Ascending aorta (tissue), 2 donors: Measurements from ENCODE around the gene RASSF3. TPM values are rescaled to one million over a fixed set of nuclear protein-coding genes. Genes with fewer than 3 reads are reported as not detected.

Experiments used
- DNase-seq, 2 donors: peaks; one replicate each; pipeline ENCODE4 v3.0.0-alpha.2; 2019; ENCODE audit warnings: low spot score in 2 of 2
- H3K27ac ChIP-seq, 2 donors: fragments of 200-600 bp; sonication (generic); one replicate each; pipeline ENCODE4 v1.5.1; 2016 to 2017; ENCODE audit warnings: mild to moderate bottlenecking in 1 of 2
- H3K27me3 ChIP-seq: fragments of 200-600 bp; sonication (generic); one replicate; pipeline ENCODE4 v1.5.1; 2017
- H3K36me3 ChIP-seq, 2 donors: fragments of 200-600 bp; sonication (generic); one replicate each; pipeline ENCODE4 v1.5.1; 2016
- H3K4me1 ChIP-seq, 2 donors: fragments of 200-600 bp; sonication (generic); one replicate each; pipeline ENCODE4 v1.5.1; 2016 to 2017; ENCODE audit warnings: mild to moderate bottlenecking in 1 of 2
- H3K4me3 ChIP-seq, 2 donors: fragments of 200-600 bp; sonication (generic); one replicate each; pipeline ENCODE4 v1.5.1; 2016 to 2017; ENCODE audit warnings: mild to moderate bottlenecking in 1 of 2
- H3K9me3 ChIP-seq, 2 donors: fragments of 200-600 bp; sonication (generic); one replicate each; pipeline ENCODE4 v1.5.1; 2016
- CTCF ChIP-seq, 3 experiments: fragments of 200-600 bp in 2 of 3; fragments of 450-650 bp in 1 of 3; sonication (generic) in 2 of 3; IDR thresholded peaks; one replicate each; pipeline ENCODE4 v1.5.1; 2016 to 2019; ENCODE audit warnings: antibody characterized with exemption in 3 of 3, mild to moderate bottlenecking in 1 of 3, moderate library complexity in 1 of 3
- intact Hi-C: fragments of 100-400 bp; cut with DNase I; formaldehyde crosslinking; loops from one replicate; pipeline ENCODE4 v1.15.1; 2023
- total RNA-seq: library from RNA; depleted of rRNA; stranded (reverse); fragments of >200 nt; gene quantifications from one replicate; pipeline ENCODE4 v1.1.0, GENCODE V29; 2016

The RASSF3 gene
- total RNA-seq, 1 donor from 2014 or later, result 79.6 TPM

GRCh38 chr12:64635356-64635998 lies 25.2 kb downstream of the RASSF3 start:
- H3K4me1 ChIP-seq, result peaks cover 10 to 38% of the 10 kb centered on the region in 2 donors
- TF ChIP-seq CTCF (IDR thresholded peaks at IDR 0.05), result no peak

DNA sequence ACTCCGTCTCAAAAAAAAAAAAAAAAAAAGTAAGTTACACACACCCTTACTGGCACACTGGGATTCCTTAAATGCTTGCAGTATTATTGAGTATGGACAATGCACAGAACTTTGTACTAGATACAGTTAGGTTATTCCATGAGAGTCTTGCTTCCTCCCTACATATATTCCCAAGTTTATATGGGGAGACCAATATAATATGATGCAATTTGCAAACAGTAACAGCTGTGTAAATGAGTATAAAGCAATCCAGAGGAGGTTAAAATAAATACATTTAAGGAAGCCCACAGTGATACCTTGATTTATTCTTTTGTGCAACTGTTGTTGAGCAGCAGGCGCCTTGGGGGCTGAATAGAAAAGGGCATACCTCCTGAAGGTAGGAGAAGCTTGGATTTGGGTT lies 26.6 kb downstream of the RASSF3 start:
- Histone ChIP-seq H3K9me3 (no peaks in the 10 kb centered on the region), H3K27me3 (no peaks in the 10 kb centered on the region), H3K36me3 (no peaks in the 10 kb centered on the region), H3K27ac (peak overlapping the region; percentile 69 to 78), H3K4me1 (peaks cover 10 to 27% of the 10 kb centered on the region in 2 donors), H3K4me3 (no peak overlapping the region)
- TF ChIP-seq CTCF (IDR thresholded peaks at IDR 0.05), result no peak
- DNase-seq, result no peak
- intact Hi-C loops, result no loop called here

More at GRCh38 chr12:64635356-64635998, 25.2 kb downstream of the RASSF3 start:
- H3K36me3 ChIP-seq, result no peaks in the 10 kb centered on the region
- intact Hi-C loops, result no loop called here
- H3K27me3 ChIP-seq, result no peaks in the 10 kb centered on the region
- H3K4me3 ChIP-seq, result no peak overlapping the region
- H3K9me3 ChIP-seq, result no peaks in the 10 kb centered on the region
- peak overlapping the region; percentile 57 to 64 for H3K27ac ChIP-seq
- no peak for DNase-seq

DNA sequence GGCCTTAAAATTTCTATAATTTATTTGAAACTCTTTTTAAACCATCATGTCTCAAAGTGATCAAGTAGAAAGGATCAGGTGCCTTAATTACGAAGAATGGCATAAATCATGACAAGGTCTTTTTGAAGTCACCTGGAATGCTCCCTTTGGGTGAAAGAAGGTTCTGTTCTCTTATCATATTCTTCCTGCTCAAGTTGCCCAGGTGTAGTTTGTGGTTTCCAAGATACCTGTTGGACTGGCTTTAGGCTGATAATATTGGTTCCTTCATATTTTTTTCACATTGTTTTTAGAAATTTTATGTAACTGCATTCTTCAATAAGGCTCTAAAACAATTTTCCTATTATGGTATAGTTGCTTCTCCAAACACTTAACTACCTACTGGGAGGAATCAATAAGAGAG lies 29.2 kb downstream of the RASSF3 start:
- Histone ChIP-seq H3K9me3 (no peaks in the 10 kb centered on the region), H3K27ac (peak overlapping the region; percentile 18 to 78), H3K4me3 (no peak overlapping the region), H3K27me3 (no peaks in the 10 kb centered on the region), H3K4me1 (peaks cover 4 to 32% of the 10 kb centered on the region in 2 donors), H3K36me3 (no peaks in the 10 kb centered on the region)
- TF ChIP-seq CTCF (IDR thresholded peaks at IDR 0.05), result no peak
- intact Hi-C loops, result no loop called here
- DNase-seq, result no peak

DNA sequence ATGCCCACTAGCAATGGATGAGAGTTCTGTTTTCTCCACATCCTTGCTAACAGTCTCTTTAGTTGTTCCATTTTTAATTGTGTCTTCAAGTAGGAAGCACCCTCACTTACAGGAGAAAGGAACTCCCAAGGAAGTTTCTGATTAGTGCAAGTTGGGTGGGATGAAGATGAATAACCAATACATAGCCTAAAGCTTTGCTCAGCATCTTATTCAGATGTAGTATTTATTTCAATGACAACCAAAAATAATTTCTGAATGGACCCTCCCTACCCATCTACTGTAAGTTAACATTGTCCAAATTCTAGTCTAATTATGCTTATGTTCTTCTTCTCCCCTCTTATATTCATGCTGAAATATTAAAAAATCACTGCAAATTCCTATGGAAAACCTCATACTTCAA lies 36.0 kb downstream of the RASSF3 start:
- no peaks in the 10 kb centered on the region for H3K9me3 ChIP-seq
- H3K27ac ChIP-seq, result peak overlapping the region in 1 of 2 donors; percentile 15
- no peak for TF ChIP-seq CTCF (IDR thresholded peaks at IDR 0.05)
- peaks cover 6 to 60% of the 10 kb centered on the region in 2 donors for H3K4me1 ChIP-seq
- H3K27me3 ChIP-seq, result no peaks in the 10 kb centered on the region
- no peak overlapping the region for H3K4me3 ChIP-seq
- H3K36me3 ChIP-seq, result no peaks in the 10 kb centered on the region
- intact Hi-C loops, result no loop called here
- DNase-seq, result no peak

GRCh38 chr12:64649487-64649886 lies 39.2 kb downstream of the RASSF3 start:
- intact Hi-C loops, result no loop called here
- no peaks in the 10 kb centered on the region for H3K9me3 ChIP-seq

More at GRCh38 chr12:64649487-64649886, 39.2 kb downstream of the RASSF3 start:
- no peak for TF ChIP-seq CTCF (IDR thresholded peaks at IDR 0.05)
- peak overlapping the region; percentile 84 to 88 for H3K27ac ChIP-seq
- H3K36me3 ChIP-seq, result no peaks in the 10 kb centered on the region
- DNase-seq, result no peak
- peak overlapping the region in 1 of 2 donors; percentile 8 for H3K4me3 ChIP-seq
- H3K27me3 ChIP-seq, result no peaks in the 10 kb centered on the region
- peaks cover 9 to 71% of the 10 kb centered on the region in 2 donors for H3K4me1 ChIP-seq
